ENCODE measurements around the gene CACNA1I.
A peak's percentile ranks its signal among the peaks of the same experiment; 100 is the strongest.

The CACNA1I gene

DNA sequence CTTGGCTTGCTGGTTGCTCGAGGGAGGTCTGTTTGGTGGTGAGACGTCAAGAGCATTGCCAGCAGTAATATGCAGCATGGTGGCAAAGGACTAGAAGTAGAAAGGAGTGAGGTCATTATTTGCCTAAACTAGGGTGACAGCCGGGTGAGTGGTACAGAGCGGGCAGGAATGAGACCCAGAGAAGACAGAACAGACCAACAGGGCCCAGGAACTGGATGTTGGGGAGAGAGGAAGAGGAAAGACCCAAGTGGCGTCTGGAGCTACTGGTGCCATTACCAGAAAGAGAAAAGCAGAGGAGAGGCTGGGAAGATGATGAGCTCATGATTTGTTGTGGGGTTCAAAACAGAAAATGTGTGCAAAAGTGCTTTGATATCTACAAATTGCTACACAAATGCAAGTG, 164.3 kb downstream of the CACNA1I start:
- TF ChIP-seq, protein P1, sequence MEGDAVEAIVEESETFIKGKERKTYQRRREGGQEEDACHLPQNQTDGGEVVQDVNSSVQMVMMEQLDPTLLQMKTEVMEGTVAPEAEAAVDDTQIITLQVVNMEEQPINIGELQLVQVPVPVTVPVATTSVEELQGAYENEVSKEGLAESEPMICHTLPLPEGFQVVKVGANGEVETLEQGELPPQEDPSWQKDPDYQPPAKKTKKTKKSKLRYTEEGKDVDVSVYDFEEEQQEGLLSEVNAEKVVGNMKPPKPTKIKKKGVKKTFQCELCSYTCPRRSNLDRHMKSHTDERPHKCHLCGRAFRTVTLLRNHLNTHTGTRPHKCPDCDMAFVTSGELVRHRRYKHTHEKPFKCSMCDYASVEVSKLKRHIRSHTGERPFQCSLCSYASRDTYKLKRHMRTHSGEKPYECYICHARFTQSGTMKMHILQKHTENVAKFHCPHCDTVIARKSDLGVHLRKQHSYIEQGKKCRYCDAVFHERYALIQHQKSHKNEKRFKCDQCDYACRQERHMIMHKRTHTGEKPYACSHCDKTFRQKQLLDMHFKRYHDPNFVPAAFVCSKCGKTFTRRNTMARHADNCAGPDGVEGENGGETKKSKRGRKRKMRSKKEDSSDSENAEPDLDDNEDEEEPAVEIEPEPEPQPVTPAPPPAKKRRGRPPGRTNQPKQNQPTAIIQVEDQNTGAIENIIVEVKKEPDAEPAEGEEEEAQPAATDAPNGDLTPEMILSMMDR (IDR thresholded peaks at IDR 0.05; ENCODE audit: insufficient read depth, low read depth, low read length, missing control alignments), result no peak
- DNase-seq (ENCODE audit: low read depth), result no peak

GRCh38 chr22:39735776-39736175, 165.2 kb downstream of the CACNA1I start:
- no peak overlapping the region for H3K4me3 ChIP-seq (ENCODE audit: low read length)
- DNase-seq (ENCODE audit: low read depth), result no peak
- TF ChIP-seq, protein P1 (IDR thresholded peaks at IDR 0.05; ENCODE audit: insufficient read depth, low read depth, low read length, missing control alignments), result no peak

More for the DNA sequence above, 164.3 kb downstream of the CACNA1I start:
- H3K4me3 ChIP-seq (ENCODE audit: low read length), result no peak overlapping the region

DNA sequence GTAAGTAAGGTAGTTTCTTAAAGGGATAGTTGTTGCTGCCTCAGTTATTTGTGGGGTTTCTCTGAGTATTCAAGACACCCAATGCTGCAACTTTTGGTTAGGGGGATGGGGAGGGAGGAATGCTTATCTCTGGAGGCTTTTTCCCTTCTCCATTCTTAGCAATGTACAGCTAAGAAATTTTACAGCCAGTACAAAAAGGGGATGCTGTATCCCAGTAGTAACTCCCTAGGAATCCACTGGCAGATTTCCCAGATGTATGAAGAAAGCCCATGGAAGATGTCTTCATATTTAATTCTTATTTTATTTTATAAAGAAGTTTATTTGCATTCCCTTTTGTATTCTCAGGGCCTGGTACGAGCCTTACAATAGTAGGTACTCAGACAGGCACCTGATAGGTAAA, 168.2 kb downstream of the CACNA1I start:
- DNase-seq (ENCODE audit: low read depth), result peak; percentile 29
- no peak overlapping the region for H3K4me3 ChIP-seq (ENCODE audit: low read length)
- TF ChIP-seq, protein P1 (IDR thresholded peaks at IDR 0.05; ENCODE audit: insufficient read depth, low read depth, low read length, missing control alignments), result no peak

Data from epithelial cell of esophagus (primary cell).